Progenitor cell of endocrine pancreas (in vitro differentiated cells): ENCODE data around the gene CYTH1. TPM values are rescaled to one million over a fixed set of nuclear protein-coding genes. Genes with fewer than 3 reads are reported as not detected.

Experiments
- DNase-seq: peaks from one replicate; pipeline ENCODE4 v3.0.0; 2021; ENCODE audit warnings: low spot score; ENCODE audit not compliant: unreplicated experiment
- H3K27ac Mint-ChIP-seq: 2 replicates; pipeline ENCODE4 v1.8.0; 2021; ENCODE audit warnings: mild to moderate bottlenecking, moderate library complexity, mixed read lengths
- H3K27me3 Mint-ChIP-seq: 2 replicates; pipeline ENCODE4 v1.8.0; 2021; ENCODE audit warnings: mixed read lengths
- H3K36me3 Mint-ChIP-seq: 2 replicates; pipeline ENCODE4 v1.8.0; 2022; ENCODE audit warnings: mixed read lengths; ENCODE audit not compliant: insufficient read depth
- H3K4me1 Mint-ChIP-seq: 2 replicates; pipeline ENCODE4 v1.8.0; 2021; ENCODE audit warnings: low read depth, mixed read lengths
- H3K4me3 Mint-ChIP-seq: 2 replicates; pipeline ENCODE4 v1.8.0; 2021; ENCODE audit warnings: low read depth, mild to moderate bottlenecking, moderate library complexity, mixed read lengths
- H3K9me3 Mint-ChIP-seq: 2 replicates; pipeline ENCODE4 v1.8.0; 2021; ENCODE audit warnings: low read depth, mixed read lengths
- total RNA-seq: library from RNA; stranded (reverse); gene quantifications from 2 replicates; pipeline ENCODE4 v1.2.1, GENCODE V29; 2021
- TF ChIP-seq, protein P1 (sequence below): fragments of 200-600 bp; sonication (generic); IDR thresholded peaks from one replicate; pipeline ENCODE4 v1.5.0; 2021; ENCODE audit warnings: antibody characterized with exemption, mild to moderate bottlenecking; ENCODE audit not compliant: unreplicated experiment

Gene CYTH1
- total RNA-seq, 1 donor from 2014 or later, result 33.3 TPM

DNA sequence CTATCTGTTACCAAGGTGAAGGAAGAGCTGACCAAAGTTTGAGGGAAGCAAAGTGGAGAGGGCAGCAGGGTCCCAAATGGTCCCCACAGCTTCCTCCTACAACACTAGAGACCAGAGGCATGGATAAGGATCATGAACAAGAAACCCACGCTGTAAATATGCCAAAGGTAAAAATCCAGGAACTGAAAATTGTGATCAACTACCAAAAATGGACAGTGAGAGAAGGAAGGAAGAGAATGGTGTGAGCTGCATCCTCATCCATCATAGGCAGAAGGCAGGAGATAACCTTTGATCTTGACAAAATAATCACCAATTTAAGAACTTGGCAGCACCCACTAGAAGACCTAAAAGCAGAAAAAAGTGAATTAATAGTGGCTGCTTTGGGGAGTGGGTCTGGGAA is 66.2 kb downstream of the CYTH1 start:
- TF ChIP-seq, protein P1, sequence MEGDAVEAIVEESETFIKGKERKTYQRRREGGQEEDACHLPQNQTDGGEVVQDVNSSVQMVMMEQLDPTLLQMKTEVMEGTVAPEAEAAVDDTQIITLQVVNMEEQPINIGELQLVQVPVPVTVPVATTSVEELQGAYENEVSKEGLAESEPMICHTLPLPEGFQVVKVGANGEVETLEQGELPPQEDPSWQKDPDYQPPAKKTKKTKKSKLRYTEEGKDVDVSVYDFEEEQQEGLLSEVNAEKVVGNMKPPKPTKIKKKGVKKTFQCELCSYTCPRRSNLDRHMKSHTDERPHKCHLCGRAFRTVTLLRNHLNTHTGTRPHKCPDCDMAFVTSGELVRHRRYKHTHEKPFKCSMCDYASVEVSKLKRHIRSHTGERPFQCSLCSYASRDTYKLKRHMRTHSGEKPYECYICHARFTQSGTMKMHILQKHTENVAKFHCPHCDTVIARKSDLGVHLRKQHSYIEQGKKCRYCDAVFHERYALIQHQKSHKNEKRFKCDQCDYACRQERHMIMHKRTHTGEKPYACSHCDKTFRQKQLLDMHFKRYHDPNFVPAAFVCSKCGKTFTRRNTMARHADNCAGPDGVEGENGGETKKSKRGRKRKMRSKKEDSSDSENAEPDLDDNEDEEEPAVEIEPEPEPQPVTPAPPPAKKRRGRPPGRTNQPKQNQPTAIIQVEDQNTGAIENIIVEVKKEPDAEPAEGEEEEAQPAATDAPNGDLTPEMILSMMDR, result no peak
- Mint-ChIP-seq H3K27ac (no peak overlapping the region), H3K4me3 (no peak overlapping the region), H3K9me3 (no peaks in the 10 kb centered on the region), H3K27me3 (no peaks in the 10 kb centered on the region), H3K36me3 (no peaks in the 10 kb centered on the region), H3K4me1 (peaks cover 48% of the 10 kb centered on the region)
- DNase-seq, result no peak

DNA sequence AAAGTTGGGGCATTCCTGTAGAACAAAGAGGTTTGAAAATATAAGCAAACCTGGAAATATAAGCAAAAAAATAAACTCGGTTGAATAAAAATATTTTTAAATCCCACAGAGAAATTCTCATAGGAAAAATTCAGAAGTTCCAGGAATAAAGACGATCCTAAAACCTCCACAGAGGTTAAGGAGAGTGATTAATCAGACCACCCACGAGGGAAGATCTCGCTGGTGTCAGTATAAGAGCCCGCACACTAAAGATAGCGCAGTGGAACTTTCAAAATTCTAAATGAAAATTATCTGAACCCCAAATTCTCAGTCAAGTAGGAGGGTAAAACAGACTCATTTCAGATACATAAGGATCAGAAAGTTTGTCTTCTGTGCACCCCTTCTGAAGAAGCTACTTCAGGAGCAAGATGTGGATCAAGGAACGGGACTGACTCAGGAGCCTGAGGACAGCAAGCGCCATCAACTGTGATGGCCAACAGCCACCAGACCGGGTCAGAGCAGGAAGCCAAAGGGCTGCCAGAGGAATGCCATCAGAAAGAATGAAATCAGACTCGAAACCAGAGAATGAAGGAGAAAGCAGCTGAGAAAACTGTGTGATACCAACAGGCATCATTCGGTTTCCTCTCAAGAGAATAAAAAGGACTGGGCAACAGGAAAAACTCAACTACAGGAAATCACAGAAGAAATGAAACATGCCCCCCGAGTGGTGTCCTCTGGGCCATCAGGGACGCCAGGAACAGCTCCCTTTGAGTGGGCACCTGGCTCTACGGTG is 66.9 kb downstream of the CYTH1 start:
- Mint-ChIP-seq H3K27ac (no peak overlapping the region), H3K27me3 (no peaks in the 10 kb centered on the region), H3K4me3 (no peak overlapping the region), H3K9me3 (no peaks in the 10 kb centered on the region), H3K4me1 (peaks cover 48% of the 10 kb centered on the region), H3K36me3 (no peaks in the 10 kb centered on the region)
- no peak for DNase-seq
- TF ChIP-seq, protein P1, result no peak

DNA sequence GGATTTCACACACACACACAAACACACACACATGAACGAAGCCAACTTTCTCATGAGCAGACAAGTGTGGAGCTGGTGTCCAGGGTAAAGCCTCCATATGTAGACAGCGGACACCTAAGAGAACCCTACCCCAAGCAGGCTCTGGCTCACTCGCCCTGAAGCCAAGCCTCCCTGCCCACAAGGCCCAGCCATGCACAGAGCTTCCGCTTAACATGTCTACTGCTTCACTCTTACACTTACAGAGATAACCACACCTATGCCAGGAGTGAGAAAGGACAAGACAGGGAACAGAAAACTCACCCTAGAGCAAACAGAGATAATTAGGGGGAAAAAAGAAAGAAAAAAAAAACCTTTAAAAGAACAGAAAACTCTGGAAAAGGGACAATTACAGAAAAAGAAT is 67.5 kb downstream of the CYTH1 start:
- no peak for DNase-seq
- H3K27me3 Mint-ChIP-seq, result no peaks in the 10 kb centered on the region
- H3K4me1 Mint-ChIP-seq, result peaks cover 43% of the 10 kb centered on the region
- H3K9me3 Mint-ChIP-seq, result no peaks in the 10 kb centered on the region
- TF ChIP-seq, protein P1, result no peak
- no peak overlapping the region for H3K4me3 Mint-ChIP-seq
- no peaks in the 10 kb centered on the region for H3K36me3 Mint-ChIP-seq
- H3K27ac Mint-ChIP-seq, result no peak overlapping the region

DNA sequence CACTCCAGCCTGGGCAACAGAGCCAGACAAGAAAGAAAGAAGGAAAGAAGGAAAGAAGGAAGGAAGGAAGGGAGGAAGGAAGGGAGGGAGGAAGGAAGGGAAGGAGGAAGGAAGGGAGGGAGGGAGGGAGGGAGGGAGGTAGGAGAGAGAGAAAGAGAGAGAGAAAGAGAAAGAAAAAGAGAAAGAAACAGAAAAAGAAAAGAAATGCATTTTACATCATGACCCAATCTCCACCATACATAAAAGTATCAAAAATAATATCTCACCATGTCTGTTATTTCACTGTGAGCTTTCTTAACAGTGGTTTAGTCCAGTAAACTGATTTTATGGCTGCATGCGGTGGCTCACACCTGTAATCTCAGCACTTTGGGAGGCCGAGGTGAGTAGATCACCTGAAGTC is 70.0 kb downstream of the CYTH1 start:
- H3K4me3 Mint-ChIP-seq, result no peak overlapping the region
- H3K36me3 Mint-ChIP-seq, result peaks cover 6% of the 10 kb centered on the region
- no peaks in the 10 kb centered on the region for H3K9me3 Mint-ChIP-seq
- DNase-seq, result no peak
- TF ChIP-seq, protein P1, result no peak
- H3K27me3 Mint-ChIP-seq, result no peaks in the 10 kb centered on the region
- no peak overlapping the region for H3K27ac Mint-ChIP-seq
- H3K4me1 Mint-ChIP-seq, result peaks cover 25% of the 10 kb centered on the region

DNA sequence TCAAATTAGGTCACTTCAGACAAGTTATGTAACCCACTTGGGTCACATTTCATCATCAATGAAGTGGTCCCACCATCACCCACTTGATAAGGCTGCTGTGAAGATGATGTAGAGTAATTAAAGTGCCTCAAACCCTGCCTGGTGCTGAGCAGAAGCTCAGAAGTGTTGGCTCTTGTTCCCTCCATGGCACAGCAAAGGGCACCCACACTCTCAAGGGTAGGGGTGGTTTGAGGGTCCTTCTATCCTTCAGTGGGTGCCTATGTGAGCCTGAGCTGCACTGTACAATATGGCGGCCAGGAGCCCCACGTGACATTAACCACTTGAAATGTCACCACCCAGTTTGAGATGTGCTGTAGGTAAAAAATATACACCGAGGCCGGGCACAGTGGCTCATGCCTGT is 71.5 kb downstream of the CYTH1 start:
- H3K4me1 Mint-ChIP-seq, result peaks cover 13% of the 10 kb centered on the region
- DNase-seq, result no peak
- H3K27ac Mint-ChIP-seq, result no peak overlapping the region
- H3K9me3 Mint-ChIP-seq, result no peaks in the 10 kb centered on the region
- H3K36me3 Mint-ChIP-seq, result peaks cover 6% of the 10 kb centered on the region
- H3K27me3 Mint-ChIP-seq, result no peaks in the 10 kb centered on the region
- TF ChIP-seq, protein P1, result no peak
- no peak overlapping the region for H3K4me3 Mint-ChIP-seq
